Suprapubic skin (tissue), 4 donors: ENCODE results near the gene MGAT5.

Experiments
- EP300 ChIP-seq: sonication (generic); formaldehyde crosslinking; IDR thresholded peaks from one replicate; pipeline ENCODE4 v1.6.1; 2017; ENCODE audit warnings: antibody characterized with exemption
- POLR2A ChIP-seq, 2 donors: fragments of 450-650 bp; IDR thresholded peaks; one replicate each; pipeline ENCODE4 v1.6.1; 2017; ENCODE audit warnings: antibody characterized with exemption in 2 of 2, mild to moderate bottlenecking in 2 of 2, moderate library complexity in 2 of 2
- POLR2AphosphoS5 ChIP-seq, 3 donors: sonication (generic); formaldehyde crosslinking; IDR thresholded peaks; one replicate each; pipeline ENCODE4 v1.6.1; 2017; ENCODE audit warnings: antibody characterized with exemption in 3 of 3
- TF ChIP-seq, protein P1 (sequence below), 2 donors: fragments of 200-600 bp in 1 of 2; fragments of 450-650 bp in 1 of 2; sonication (generic) in 1 of 2; IDR thresholded peaks; one replicate each; pipeline ENCODE4 v1.5.1; 2016 to 2019; ENCODE audit warnings: antibody characterized with exemption in 2 of 2, mild to moderate bottlenecking in 1 of 2, moderate library complexity in 1 of 2

DNA sequence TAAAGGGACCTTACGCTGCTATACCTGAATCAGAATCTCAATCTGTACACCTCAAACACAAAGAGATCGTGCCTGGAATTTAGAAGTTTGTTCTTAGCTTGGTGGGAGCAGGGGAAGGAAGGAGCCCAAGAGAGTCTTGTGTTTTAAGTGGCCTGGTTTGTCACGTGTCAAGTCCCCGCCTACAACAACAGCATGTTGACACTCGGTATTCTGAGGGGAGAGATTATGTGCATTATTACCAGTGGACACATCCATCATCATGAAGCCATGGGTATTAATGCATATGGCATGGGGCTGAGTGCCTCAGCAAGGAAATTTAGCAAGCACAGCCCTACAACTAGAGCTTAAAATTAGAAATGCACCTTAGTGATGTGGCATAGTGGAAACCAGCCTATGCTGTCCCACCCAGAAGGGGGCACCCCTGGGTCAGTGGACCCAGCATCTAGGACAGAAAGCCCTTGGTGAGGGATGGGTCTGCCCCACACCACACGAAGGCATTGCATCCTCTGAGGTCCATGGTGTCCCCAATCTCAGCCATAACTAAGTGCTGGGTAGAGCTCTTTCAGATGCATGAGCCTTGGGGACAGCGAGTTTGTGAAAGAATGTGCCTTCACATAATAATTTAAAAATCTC, 138.7 kb downstream of the MGAT5 start:
- TF ChIP-seq EP300 (no peak), POLR2AphosphoS5 (IDR thresholded peaks at IDR 0.05) (no peak), POLR2A (IDR thresholded peaks at IDR 0.05) (no peak)
- TF ChIP-seq, protein P1, sequence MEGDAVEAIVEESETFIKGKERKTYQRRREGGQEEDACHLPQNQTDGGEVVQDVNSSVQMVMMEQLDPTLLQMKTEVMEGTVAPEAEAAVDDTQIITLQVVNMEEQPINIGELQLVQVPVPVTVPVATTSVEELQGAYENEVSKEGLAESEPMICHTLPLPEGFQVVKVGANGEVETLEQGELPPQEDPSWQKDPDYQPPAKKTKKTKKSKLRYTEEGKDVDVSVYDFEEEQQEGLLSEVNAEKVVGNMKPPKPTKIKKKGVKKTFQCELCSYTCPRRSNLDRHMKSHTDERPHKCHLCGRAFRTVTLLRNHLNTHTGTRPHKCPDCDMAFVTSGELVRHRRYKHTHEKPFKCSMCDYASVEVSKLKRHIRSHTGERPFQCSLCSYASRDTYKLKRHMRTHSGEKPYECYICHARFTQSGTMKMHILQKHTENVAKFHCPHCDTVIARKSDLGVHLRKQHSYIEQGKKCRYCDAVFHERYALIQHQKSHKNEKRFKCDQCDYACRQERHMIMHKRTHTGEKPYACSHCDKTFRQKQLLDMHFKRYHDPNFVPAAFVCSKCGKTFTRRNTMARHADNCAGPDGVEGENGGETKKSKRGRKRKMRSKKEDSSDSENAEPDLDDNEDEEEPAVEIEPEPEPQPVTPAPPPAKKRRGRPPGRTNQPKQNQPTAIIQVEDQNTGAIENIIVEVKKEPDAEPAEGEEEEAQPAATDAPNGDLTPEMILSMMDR (IDR thresholded peaks at IDR 0.05): no peak
